GM19238 (cell line): ENCODE results near the gene KCNA5.

Experiments used
- DNase-seq: peaks from one replicate; pipeline ENCODE4 v3.0.0; 2011; ENCODE audit warnings: low spot score; ENCODE audit not compliant: insufficient read length

KCNA5 gene

DNA sequence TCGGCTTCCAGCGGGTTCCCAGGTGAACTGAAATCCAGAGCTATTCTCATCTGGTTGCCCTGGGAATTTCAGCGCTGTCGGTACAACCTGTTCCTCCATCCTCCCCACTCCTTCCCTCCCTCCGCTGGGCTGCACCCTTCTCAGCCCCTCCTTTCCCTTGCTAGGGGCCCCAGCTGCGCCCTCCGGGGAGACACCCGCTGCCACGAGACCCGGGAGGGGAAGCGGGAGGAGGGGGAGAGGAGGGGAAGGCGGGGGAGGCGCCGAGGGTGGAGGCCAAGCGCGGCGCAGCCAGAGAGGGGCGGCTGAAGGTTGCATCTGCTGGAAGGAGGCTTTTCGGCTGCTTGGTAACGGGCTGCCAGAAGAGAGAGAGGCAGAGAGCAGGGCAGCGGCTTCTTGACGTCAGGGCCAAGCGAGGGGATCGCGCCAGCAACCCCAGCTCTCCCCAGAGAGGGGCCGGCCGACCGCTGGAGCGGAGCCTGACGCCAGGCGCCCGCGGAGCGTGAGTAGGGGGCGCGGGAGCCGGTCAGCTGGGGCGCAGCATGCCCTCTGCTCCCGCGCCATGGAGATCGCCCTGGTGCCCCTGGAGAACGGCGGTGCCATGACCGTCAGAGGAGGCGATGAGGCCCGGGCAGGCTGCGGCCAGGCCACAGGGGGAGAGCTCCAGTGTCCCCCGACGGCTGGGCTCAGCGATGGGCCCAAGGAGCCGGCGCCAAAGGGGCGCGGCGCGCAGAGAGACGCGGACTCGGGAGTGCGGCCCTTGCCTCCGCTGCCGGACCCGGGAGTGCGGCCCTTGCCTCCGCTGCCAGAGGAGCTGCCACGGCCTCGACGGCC lies at the start of gene KCNA5:
Gene KCNA5, plus strand, starts transcription at position 291 of the 831 bp plus-strand sequence. Its CDS starts 269 bp downstream, at position 560.
- no peak for DNase-seq

DNA sequence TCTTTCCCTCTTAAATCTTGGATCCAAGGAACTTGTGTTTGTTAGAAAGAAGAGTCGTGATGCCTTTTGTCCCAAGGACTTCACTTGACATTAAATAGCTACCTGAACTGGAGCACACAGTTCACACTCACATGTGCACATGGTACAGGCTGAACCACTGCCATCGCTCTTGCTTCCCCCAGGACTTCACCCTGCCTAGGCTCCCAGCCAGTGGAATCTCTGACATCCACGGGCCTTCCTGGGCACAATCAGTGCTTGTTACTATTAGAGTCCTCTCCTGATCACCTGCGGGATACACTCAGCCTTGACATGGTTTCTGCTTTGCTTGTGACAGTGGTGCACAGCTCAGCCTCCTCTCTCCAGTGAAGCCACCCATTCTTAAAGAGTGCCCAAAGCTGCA lies 49.1 kb upstream of the KCNA5 start:
- no peak for DNase-seq

DNA sequence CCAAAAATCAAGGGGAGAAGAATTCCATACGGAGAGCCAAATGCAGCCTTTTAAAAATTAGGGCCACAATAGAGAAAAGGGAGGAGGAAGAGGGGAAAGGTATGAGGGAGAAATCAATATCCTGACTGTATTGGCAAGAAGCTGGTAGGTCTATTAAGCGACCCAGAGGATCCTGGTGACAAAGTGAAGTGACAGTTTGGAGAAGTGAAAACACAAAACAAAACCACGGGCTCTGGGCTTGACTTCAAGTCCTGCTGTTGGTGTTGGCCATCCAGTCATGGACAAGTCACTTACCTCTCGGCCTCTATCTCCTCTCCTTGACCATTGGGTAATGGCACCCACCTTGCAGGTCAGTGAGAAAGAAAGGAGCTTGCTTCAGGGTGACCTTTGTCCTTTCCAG lies 47.0 kb upstream of the KCNA5 start:
- DNase-seq, result no peak

DNA sequence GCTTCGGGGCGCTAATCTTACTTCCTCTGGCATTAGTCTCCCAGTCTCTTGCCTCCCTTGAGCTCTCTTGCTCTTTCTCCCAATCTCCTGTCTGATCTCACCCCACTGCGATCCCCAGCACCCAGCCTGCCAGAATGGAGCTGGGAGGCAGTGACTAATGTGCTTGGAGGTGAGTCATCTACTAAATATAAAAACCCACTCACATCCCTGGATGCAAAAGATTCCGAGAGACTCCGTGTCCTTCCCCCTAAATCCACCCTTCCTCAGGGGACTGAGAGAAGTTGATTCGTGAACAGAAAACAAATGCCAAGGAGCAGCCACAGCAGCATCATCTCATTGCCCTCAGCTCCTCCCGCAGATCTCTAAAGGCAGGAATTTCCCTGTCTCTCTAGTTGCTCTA lies 45.7 kb upstream of the KCNA5 start:
- DNase-seq, result no peak

DNA sequence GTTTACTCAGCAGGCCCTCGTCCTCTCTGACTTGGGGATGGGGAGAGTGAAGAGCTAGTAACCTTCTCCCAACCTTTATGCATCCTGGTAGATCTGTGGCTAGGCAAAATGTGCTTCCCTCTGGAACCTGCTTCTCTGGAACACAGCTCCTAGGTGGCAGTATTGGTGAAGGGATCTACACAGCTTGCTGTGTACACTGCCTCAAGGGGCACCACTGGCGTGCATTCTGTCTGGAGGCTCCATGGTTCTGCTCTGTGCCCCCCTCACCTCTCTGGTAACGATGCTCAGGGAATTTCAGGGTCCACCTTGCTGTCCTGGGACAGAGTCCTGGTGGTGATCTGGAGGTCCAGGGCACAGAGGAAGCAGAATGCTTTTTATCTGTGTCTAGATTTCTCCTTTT lies 43.5 kb upstream of the KCNA5 start:
- DNase-seq, result no peak

DNA sequence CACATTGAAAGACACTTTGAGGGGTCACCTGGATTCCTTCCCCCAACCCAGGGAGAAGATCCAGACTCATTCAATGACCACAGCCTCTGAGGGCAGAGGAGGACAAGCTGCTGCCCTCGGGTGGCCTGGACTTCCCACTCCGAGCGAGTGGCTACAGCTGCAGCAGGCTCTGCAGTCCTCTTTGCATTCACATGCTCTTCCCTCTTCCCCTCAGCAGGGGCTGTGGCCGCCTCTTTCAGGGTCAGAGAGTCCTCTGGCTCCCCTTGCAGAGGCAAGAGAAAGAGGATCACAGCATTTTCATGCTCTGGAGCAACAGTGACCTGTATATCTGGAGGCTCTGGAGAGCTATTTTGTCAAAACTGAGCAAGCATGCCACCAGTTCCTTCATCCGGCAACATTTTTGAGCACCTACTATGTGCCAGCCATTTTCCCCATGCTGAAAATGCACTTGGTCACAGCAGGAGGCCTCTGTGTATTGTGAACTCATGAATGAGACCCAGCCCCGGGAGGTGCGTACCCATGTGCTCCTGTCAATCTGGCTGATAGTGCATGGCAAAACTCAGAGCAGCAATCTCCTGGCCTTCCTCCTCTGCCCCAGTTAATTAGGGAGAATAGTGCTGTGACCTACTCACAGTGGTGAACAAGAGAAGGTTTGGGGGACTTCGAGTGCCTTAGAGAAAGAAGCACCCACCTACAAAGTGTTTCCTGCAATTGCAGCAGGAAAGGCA lies 42.9 kb upstream of the KCNA5 start:
- DNase-seq, result no peak

DNA sequence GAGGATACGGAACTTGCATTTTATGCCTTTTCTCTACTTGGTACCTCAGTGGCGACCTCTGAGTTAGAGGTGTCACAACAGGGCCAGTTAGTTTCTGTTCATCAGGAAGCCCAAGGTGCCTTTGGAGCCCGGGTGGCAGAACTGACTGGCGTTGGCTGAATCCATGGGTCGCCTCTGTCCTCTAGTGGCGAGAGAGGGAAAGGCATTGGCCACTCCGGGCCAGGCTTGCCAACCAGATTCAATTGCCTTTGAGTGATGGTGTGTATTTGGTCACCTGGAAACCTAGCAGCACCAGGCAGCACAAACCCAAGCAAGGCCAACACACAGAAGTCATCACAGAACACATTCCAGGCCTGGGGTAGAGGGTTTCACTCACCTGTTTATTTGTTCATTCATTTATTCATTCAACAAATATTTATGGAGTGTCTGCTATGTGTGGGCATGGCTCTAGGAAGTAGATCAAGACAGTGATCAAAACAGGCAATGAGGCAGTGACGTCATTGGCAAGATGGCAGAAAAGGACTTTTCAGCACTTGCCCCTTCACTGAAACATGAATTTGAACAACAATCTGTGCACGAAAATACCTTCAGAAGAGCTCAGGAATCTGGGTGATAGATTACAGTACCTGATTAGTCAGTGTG lies 40.5 kb upstream of the KCNA5 start:
- peak; percentile 53 for DNase-seq

DNA sequence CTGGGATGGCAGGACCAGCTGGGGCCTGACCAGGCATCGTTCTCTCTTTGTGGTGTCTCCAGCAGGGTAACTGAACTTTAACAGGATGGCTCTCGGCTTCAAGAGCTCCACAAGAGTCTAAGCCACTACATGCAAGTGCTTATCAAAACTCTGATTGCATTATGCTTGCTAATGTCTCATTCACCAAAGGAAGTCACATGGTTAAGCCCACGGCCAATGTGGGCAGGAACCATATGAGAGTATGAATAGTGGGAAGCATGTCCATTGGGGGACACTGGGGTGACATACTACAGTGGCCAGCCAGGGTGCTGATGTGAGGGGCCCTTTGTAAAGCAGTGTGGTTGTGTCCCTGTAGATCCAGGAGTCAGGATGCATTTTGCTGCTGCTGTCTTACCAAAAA lies 35.0 kb upstream of the KCNA5 start:
- no peak for DNase-seq

DNA sequence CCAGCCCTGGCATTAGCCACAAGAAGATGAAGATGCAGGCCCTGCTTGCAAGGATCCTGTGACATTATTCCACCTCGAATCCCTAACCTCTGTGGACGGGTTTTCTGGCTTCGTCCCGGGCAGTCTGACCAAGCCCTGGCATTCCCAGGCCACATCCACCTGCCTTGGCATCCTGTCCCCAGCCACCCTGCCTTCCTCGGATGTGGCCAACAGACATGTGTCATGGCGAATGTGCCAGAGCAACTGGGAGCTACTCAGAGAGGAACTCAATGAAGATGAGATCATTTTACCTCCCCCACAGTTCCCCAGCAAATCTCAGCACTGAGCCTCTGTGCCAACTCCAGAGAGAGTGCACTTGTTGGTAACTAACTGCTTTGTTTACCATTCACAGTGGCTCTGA lies 33.5 kb upstream of the KCNA5 start:
- DNase-seq, result no peak

DNA sequence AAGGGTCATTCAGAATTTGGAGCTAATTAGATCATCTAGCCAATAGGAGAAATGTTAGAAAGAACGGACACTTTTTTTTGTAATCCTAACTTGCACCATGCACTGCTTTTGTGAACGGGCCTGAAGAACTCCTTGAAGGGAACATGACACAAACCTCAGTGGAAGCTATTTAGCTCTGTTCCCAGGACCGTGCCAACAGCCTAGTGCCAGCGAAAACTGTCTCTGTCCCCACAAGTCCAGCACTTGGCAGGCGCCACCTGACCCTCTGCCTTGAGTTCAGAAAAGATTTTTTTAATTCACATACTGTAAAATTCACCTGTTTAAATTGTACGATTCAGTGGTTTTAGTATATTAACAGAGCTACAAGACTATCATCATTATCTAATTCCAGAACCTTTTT lies 31.3 kb upstream of the KCNA5 start:
- DNase-seq, result no peak

DNA sequence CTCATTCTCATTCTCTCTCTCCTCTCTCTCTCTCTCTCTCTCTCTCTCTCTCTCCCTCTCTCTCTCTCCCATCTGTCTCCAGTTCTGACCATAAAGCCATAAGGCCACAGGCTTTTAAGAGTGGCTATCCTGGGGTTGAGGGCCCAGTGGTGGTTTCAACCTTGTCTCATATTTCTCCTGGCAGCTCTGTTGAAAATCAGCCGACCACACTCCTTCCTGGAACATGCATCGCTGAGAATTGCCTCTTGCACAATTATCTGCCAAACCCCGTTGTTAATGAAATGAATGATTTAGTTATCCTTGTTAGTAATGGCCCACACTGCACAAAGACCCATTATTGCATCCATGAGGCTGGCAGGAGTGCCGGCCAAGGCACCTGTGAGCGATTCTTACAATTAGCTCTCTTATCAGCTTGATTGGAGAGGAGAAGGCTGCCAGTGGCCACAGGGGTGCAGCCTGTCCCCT lies 30.4 kb upstream of the KCNA5 start:
- DNase-seq, result no peak

DNA sequence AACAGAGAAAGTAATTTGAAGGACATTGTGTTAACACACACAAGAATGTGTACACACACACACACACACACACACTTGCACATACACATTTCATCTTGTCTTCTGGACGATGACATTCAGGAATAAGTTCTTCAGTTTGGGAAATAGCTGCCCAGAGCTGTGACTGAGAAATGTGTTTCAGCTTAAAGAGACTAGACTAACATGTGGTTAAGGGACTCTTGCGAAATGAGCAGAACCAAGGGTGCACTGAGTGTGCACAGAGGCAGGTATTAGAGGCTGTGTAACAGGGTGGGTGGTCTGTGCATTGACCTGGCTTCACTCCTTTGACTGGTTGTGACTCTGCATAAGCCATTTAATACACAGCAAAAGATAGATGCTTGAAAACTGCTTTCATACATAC lies 29.4 kb upstream of the KCNA5 start:
- no peak for DNase-seq

DNA sequence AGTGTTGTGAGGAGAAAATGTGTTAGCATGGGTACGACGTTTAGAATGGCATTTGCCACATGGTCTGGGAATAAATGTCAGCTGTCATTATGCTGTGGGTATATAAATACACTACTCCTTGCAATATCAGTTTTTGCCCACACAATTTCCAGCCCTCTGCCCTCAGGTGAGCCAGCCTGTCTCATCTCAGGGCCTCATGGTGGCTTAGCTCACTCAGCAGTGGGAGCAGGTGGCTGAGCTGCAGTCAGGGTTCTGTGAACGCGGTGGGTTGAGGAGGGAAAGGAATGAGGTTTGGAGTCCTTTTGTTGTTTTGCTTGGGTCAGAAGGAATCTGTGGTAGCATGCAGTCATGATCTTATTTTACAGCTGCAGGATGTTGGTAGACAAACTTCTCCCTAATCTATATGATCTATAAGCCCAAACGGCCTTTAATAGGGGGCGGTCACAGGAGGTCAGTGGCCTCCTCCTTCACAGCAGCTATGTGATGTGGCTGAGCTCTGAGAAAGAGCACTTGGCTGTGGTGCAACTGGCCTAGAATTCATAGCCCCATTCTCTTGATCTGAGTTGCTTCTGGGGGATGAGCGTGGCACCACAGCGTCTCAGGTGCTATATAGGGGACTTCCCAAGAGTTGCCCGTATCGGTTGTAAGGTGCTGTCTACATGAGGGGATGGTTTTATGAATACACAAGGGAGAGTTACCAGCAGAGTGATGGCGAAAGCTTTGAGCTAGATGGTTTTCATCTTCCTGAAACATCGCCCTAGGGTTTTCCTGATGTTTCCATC lies 27.8 kb upstream of the KCNA5 start:
- no peak for DNase-seq

DNA sequence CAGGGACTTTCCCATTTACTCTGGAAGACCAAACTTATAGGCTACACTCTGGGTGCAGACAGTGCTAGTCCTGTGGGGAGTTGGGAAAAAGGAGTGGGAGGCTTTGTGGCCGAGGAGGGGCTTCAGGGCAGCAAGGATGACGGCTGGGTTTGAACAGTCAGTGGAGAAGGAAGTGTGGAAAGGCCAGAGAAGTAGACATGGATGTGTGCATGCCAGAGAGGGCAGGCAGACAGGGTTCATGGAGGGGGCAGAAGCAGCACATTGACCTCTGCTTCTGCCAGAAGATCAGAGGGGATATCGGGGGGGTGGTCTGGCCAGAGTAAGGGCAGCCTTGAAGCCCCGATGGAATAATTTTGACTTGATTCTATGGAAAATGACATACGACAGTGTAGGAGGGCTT lies 27.2 kb upstream of the KCNA5 start:
- no peak for DNase-seq

DNA sequence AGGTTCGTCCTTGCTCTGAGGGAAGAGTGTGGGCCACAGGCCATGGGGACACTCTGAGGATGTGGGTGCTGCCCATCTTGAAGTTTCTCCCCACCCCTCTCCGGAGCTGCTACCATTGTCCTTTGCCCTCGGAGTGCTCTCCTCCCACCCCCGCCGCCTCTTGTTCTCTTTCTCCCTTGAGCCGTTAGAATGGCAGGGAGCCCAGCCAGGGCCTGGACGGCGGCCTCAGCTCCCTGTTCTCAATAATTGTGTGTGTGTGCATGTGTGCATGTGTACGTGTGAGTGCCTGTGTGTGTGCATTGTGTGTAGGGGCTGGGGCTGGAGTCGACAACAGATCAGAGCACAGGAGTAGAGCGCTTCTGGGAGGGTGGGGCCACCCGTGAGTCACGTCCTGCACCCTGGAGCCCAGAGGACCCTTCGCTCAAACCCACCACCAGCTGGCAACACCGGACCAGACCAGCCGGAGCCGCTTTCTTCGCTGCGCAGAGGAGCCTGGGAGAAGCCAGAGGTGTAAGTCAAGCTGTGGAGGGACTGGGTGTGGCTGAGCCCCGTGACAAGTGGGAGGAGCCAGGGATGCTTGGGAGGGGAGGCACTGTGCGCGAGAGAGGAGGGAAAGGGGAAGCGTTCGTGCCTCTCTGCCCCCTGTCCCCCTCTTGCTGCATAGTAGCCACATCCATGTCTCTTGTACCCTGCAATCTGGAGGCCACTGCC lies 25.9 kb upstream of the KCNA5 start:
- DNase-seq, result no peak

DNA sequence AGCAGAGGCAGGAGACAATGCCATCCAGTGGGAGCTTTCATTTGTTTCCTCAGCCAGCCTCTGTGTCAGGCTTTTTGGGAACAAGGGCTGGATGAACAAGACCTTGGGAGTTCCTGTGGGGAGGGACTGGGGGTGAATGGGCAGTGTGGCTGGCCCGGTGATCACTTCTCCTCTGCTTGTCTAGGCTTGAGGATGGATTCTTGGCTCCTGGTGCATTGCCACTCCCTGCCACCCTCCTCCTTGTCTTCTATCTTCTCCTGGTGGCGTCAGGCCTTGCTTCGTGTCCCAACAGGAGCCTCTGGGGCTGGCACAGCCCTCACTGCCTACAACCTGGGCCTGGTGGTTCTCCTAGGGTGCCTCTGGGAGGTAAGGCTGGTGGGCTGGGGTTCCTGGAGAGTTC lies 25.0 kb upstream of the KCNA5 start:
- DNase-seq, result no peak

DNA sequence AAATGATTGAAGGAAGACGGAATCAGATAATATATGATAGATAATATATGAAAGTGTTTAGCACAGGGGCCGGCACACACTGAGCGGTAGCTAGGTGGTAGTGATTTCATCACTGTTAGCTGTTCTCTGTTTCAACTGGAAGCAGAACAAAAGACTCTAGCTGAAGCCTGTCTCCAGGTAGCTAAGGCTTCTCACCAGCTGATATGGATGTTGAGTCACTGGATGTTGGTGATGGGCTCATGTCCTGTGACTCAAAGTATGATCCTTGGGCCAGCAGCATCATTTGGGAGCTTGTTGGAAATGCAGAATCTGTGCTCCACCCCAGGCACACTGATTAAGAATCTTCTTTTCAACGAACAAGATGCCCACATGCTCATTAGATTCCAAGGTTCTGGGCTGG lies 21.7 kb upstream of the KCNA5 start:
- DNase-seq, result no peak

DNA sequence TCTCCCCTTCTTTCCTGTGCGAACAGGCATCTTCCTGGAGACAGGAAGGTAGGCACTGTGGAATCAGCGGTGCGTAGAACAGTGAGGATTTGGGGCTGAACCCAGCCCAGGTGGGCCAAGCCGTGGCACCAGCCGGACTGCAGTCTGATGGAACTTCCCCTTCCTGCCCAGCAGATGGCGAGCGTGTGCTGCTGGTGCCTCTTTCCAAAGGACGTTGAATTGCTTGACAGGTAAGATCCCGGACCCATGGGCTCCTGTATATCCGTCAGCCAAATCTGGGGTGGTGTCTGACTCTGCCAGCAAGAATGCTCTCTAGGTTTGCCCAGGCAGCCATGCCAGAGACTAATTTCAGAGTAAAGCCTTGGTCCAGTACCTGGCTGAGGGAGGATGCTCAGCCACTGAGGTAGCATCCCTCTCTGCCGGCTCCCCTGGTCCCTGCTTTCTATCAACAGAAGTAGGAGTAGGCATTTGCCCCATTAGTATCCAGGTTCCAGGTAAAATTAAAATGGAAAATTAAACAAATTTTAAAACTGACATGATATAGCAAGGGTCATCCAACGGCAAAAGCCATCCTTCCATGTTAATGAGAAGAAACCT lies 21.1 kb upstream of the KCNA5 start:
- DNase-seq, result peak; percentile 80

DNA sequence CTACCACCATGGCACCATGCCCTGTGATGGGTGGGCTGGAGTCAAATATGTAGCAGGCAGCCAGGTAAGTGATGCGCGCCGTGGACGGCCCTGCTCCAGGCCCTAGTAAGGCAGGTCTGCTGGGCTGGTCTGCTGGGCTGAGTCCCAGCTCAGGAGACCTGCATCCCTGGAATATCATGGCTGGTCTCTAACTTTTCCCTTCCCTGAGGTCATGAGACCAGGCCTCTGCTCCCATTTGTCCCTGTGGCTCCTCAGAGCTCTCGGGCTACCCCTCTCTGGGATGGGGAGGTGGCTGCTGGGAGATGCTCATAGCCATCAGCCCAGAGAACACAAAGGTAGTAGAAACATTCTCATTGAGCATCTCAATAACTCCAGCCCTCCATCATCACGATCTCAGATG lies 19.8 kb upstream of the KCNA5 start:
- no peak for DNase-seq

DNA sequence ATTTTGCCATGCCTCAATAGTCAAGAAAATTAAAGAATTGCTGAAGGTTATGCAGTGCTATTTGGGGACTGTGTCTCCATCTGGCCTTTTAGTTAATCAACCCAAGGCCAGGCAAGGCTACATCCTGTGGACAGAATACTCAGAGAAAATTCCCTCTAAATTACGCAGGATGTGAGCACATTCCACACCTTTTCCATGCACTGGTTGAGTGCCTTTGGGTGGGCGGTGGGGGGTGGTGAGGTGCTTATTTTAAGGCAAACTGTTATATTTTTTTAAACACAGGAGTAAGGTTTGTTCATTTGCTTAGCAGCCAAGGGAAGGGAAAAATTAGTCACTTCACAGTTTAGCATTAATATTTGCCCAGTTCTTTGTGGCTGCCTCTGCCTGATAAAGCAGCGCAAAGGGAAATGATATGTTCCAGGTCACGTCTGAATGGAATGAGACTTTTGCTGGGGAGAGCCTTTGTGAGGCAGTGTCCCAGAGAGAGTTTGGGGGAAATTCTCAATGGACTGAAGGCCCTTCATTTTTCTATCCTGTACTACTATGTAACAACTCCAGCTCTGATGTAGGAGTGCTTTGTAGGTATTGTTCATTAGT lies 17.2 kb upstream of the KCNA5 start:
- DNase-seq, result no peak
